BE2C (cell line): ENCODE data around the gene USP37.

ENCODE experiments used
- DNase-seq: peaks from one replicate; pipeline ENCODE4 v3.0.0-alpha.2; 2020
- H3K27me3 ChIP-seq: fragments of 250-450 bp; sonication (Bioruptor Pico); 2 replicates; pipeline ENCODE4 v1.5.1; 2020; ENCODE audit warnings: mild to moderate bottlenecking
- H3K36me3 ChIP-seq: fragments of 250-450 bp; sonication (Bioruptor Pico); 2 replicates; pipeline ENCODE4 v1.5.1; 2020; ENCODE audit warnings: mild to moderate bottlenecking
- H3K4me1 ChIP-seq: fragments of 250-450 bp; sonication (Bioruptor Pico); 2 replicates; pipeline ENCODE4 v1.5.1; 2020
- H3K4me3 ChIP-seq: 2 replicates; pipeline ENCODE4 v1.5.1; 2011; ENCODE audit warnings: low read depth, low read length
- H3K9me3 ChIP-seq: fragments of 250-450 bp; sonication (Bioruptor Pico); 2 replicates; pipeline ENCODE4 v1.5.1; 2020
- CTCF ChIP-seq: IDR thresholded peaks from 2 replicates; pipeline ENCODE4 v1.5.1; 2012; ENCODE audit warnings: mild to moderate bottlenecking, low read depth, low read length

USP37 gene

GRCh38 chr2:218445602-218446001 is 122.5 kb downstream of the USP37 start:
- Histone ChIP-seq H3K9me3 (no peaks in the 10 kb centered on the region; the same call in 1 of the 2 replicates), H3K4me3 (no peak overlapping the region), H3K36me3 (peaks cover 11% of the 10 kb centered on the region; the same call in 1 of the 2 replicates), H3K27me3 (no peaks in the 10 kb centered on the region), H3K4me1 (peaks cover 14% of the 10 kb centered on the region)
- DNase-seq, result no peak
- no peak for TF ChIP-seq CTCF

- no peak for TF ChIP-seq CTCF
Measured at GRCh38 chr2:218444692-218445357, 123.3 kb downstream of the USP37 start.

GRCh38 chr2:218438596-218438995 is 129.6 kb downstream of the USP37 start:
- Histone ChIP-seq H3K4me3 (no peak overlapping the region), H3K4me1 (no peaks in the 10 kb centered on the region), H3K27me3 (no peaks in the 10 kb centered on the region), H3K36me3 (no peaks in the 10 kb centered on the region; the same call in 1 of the 2 replicates), H3K9me3 (no peaks in the 10 kb centered on the region)
- no peak for TF ChIP-seq CTCF
- no peak for DNase-seq

More at GRCh38 chr2:218444692-218445357, 123.3 kb downstream of the USP37 start:
- DNase-seq, result peak; percentile 28
- Histone ChIP-seq H3K9me3 (no peaks in the 10 kb centered on the region), H3K4me1 (peaks cover 14% of the 10 kb centered on the region), H3K36me3 (peaks cover 8% of the 10 kb centered on the region; the same call in 1 of the 2 replicates), H3K27me3 (no peaks in the 10 kb centered on the region), H3K4me3 (no peak overlapping the region)

- Histone ChIP-seq H3K27me3 (no peaks in the 10 kb centered on the region), H3K4me3 (no peak overlapping the region), H3K4me1 (no peaks in the 10 kb centered on the region), H3K36me3 (no peaks in the 10 kb centered on the region; the same call in 1 of the 2 replicates), H3K9me3 (no peaks in the 10 kb centered on the region)
- no peak for TF ChIP-seq CTCF
- no peak for DNase-seq
Measured at GRCh38 chr2:218437969-218438368, 130.2 kb downstream of the USP37 start.

GRCh38 chr2:218436992-218437391 is 131.2 kb downstream of the USP37 start:
- Histone ChIP-seq H3K4me3 (no peak overlapping the region), H3K27me3 (no peaks in the 10 kb centered on the region), H3K9me3 (no peaks in the 10 kb centered on the region; the same call in 1 of the 2 replicates), H3K4me1 (no peaks in the 10 kb centered on the region), H3K36me3 (no peaks in the 10 kb centered on the region; the same call in 1 of the 2 replicates)
- no peak for DNase-seq
- no peak for TF ChIP-seq CTCF
